NCI-H1694 (cell line): ENCODE measurements around the gene KIF3C.
"Not testable (repeated sequence)": the region's sequence is repeated elsewhere in the genome, so short reads cannot be mapped to it uniquely, and the experiment has no call there.

Source experiments
- DNase-seq: peaks from one replicate; lab custom pipeline; 2025; lab: John Stamatoyannopoulos, UW

The KIF3C gene

GRCh38 chr2:25982273-25982967 lies at the start of gene KIF3C:
KIF3C (minus strand) TSS chr2:25982497; CDS start chr2:25981917, 580 bp downstream.
- DNase-seq, result peak; percentile 72

GRCh38 chr2:26028083-26028482 lies 45.8 kb upstream of the KIF3C start:
- DNase-seq, result not testable (repeated sequence)

GRCh38 chr2:26025509-26025908 lies 43.2 kb upstream of the KIF3C start:
- no peak for DNase-seq

GRCh38 chr2:26024260-26024659 lies 42.0 kb upstream of the KIF3C start:
- DNase-seq, result no peak

GRCh38 chr2:26020231-26020640 lies 37.9 kb upstream of the KIF3C start:
- no peak for DNase-seq

GRCh38 chr2:26018184-26019055 lies 36.1 kb upstream of the KIF3C start:
- DNase-seq, result peak; percentile 57

- DNase-seq, result peak; percentile 50
These were observed 35.3 kb upstream of the KIF3C start for GRCh38 chr2:26017464-26018183.

- not testable (repeated sequence) for DNase-seq
These were observed 34.4 kb upstream of the KIF3C start for GRCh38 chr2:26016706-26017045.

GRCh38 chr2:26016012-26016705 lies 33.9 kb upstream of the KIF3C start:
- DNase-seq, result no peak

- DNase-seq, result no peak
These were observed 31.4 kb upstream of the KIF3C start for GRCh38 chr2:26013668-26014067.

- no peak for DNase-seq
These were observed 29.9 kb upstream of the KIF3C start for GRCh38 chr2:26011990-26012856.

GRCh38 chr2:26011609-26011989 lies 29.3 kb upstream of the KIF3C start:
- DNase-seq, result no peak

- DNase-seq, result no peak
These were observed 28.6 kb upstream of the KIF3C start for GRCh38 chr2:26010943-26011342.

- DNase-seq, result no peak
These were observed 27.3 kb upstream of the KIF3C start for GRCh38 chr2:26009567-26009963.

GRCh38 chr2:26008851-26009566 lies 26.7 kb upstream of the KIF3C start:
- no peak for DNase-seq

- no peak for DNase-seq
These were observed 25.8 kb upstream of the KIF3C start for GRCh38 chr2:26008095-26008494.

GRCh38 chr2:26002632-26003310 lies 20.5 kb upstream of the KIF3C start:
- no peak for DNase-seq

GRCh38 chr2:26001743-26002351 lies 19.6 kb upstream of the KIF3C start:
- no peak for DNase-seq

GRCh38 chr2:26000561-26001082 lies 18.3 kb upstream of the KIF3C start:
- no peak for DNase-seq
